GM21576 (cell line): ENCODE data around the gene CYFIP1.

Experiments
- ATAC-seq: cut with Tn5 transposase; IDR thresholded peaks from one replicate; pipeline ENCODE4 v1.9.1; 2021; ENCODE audit warnings: mild to moderate bottlenecking, moderate library complexity; ENCODE audit not compliant: unreplicated experiment

CYFIP1 gene

GRCh38 chr15:22969489-22969888 is 10.7 kb downstream of the CYFIP1 start:
- no peak for ATAC-seq

- ATAC-seq: no peak
Measured at GRCh38 chr15:22968366-22968765, 11.8 kb downstream of the CYFIP1 start.

GRCh38 chr15:22967084-22967770 is 12.9 kb downstream of the CYFIP1 start:
- ATAC-seq: no peak

GRCh38 chr15:22966321-22967083 is 13.7 kb downstream of the CYFIP1 start:
- ATAC-seq: no peak

- no peak for ATAC-seq
Measured at GRCh38 chr15:22963641-22964040, 16.5 kb downstream of the CYFIP1 start.

GRCh38 chr15:22962611-22963010 is 17.6 kb downstream of the CYFIP1 start:
- ATAC-seq: no peak

GRCh38 chr15:22961762-22962161 is 18.4 kb downstream of the CYFIP1 start:
- no peak for ATAC-seq

- no peak for ATAC-seq
Measured at GRCh38 chr15:22960556-22960955, 19.6 kb downstream of the CYFIP1 start.

GRCh38 chr15:22960126-22960525 is 20.0 kb downstream of the CYFIP1 start:
- no peak for ATAC-seq

GRCh38 chr15:22959321-22960101 is 20.7 kb downstream of the CYFIP1 start:
- ATAC-seq: no peak

- ATAC-seq: no peak
Measured at GRCh38 chr15:22958487-22959280, 21.5 kb downstream of the CYFIP1 start.

GRCh38 chr15:22956978-22957260 is 23.2 kb downstream of the CYFIP1 start:
- no peak for ATAC-seq

GRCh38 chr15:22956257-22956977 is 23.8 kb downstream of the CYFIP1 start:
- ATAC-seq: no peak

GRCh38 chr15:22955544-22956119 is 24.5 kb downstream of the CYFIP1 start:
- ATAC-seq: no peak

- ATAC-seq: no peak
Measured at GRCh38 chr15:22954798-22955543, 25.2 kb downstream of the CYFIP1 start.

- ATAC-seq: no peak
Measured at GRCh38 chr15:22954326-22954725, 25.8 kb downstream of the CYFIP1 start.

- no peak for ATAC-seq
Measured at GRCh38 chr15:22952796-22953579, 27.2 kb downstream of the CYFIP1 start.

- ATAC-seq: no peak
Measured at GRCh38 chr15:22951381-22952280, 28.5 kb downstream of the CYFIP1 start.
